HuH-7.5 (cell line): ENCODE results near the gene PTPRD.

Source experiments
- DNase-seq: peaks from one replicate; pipeline ENCODE4 v3.0.0; 2011; ENCODE audit warnings: low spot score

Gene PTPRD

DNA sequence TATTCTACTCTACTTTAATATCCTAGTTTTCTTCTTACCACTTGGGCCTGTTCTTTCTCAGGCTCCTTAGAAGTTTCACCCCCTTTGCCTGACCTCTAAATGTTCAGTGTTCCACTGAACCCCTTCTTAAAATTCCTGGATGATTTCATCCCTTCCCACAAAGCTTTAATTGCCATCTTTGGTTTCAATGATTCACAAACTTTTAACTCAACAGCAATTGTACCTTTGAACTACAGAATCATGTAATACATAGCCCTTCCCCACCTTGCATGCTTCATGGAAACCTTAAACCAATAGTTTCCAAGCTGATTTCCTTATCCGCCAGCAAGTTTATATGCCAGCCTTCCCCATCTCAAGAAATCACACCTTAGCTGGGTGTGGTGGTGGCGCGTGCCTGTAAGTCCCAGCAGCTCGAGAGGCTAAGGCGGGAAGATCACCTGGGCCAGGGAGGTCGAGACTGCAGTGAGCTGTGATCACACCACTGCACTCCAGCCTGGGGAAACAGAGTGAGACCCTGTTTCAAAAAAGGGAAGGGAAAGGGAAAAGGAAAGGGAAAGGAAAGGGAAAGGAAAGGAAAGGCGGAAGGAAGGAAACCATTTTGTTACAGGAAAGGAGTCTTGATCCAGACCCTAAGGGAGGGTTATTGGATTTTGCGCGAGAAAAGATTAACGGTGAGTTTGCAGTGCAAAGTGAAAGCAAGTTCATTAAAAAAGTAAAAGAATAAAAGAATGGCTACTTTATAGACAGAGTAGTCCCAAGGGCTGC lies 1789.5 kb downstream of the PTPRD start:
- DNase-seq = no peak

DNA sequence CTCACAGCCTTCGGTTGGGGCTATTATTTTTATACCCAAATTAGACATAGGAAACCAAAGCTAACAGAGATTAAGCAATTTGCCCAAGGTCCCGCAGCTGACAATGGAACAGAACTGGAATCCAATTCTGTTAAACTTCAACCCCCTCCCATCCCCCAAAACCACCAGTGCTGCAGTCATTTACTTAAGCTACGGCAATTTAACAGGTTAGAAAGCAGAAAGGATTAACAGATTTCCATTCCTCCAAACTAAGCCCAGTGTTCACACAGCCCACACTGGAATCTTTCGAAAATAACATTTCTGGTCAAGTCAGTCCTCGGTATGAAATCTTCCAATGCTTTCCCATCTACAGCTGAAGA lies 1790.2 kb downstream of the PTPRD start:
- DNase-seq = no peak

GRCh38 chr9:8821910-8822666 lies 1790.7 kb downstream of the PTPRD start:
- DNase-seq = no peak

DNA sequence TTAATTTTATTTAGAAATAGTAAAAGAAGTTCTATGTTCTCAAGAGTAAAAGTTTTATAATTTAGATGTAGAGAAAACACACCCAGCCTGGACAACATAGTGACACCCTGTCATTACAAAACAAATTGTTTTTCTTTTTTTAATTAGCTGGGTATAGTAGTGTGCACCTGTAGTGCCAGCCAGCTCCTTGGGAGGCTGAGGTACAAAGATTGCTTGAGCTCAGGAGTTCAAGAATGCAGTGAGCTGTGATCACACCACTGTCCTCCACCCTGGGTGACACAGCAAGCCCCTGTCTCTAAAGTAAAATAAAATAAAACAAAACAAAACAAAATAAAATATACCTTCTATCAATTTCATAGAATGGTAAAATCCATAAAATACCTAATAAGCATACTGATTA lies 1795.5 kb downstream of the PTPRD start:
- DNase-seq = no peak

DNA sequence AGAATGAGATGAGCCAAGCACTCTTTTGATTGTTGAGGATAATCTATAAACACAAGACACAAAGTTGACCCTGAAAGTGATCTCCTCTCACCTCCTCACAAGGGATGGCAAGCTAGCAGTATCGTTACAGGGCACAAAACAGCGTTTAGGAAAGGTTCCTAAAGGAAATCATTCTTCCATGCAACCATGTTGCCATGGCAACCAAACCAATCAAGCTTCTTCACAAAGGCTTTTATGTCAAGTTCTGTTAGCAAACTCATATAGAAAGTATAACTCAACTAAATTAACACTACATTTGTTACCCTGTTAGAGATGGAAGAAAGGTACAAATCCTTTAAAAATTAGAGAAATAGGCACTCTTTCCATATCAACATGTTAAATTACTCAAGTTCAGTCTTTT lies 1796.4 kb downstream of the PTPRD start:
- DNase-seq = no peak

GRCh38 chr9:8815931-8816330 lies 1796.9 kb downstream of the PTPRD start:
- DNase-seq = no peak

- DNase-seq = no peak
Measured at GRCh38 chr9:8815219-8815618, 1797.6 kb downstream of the PTPRD start.

DNA sequence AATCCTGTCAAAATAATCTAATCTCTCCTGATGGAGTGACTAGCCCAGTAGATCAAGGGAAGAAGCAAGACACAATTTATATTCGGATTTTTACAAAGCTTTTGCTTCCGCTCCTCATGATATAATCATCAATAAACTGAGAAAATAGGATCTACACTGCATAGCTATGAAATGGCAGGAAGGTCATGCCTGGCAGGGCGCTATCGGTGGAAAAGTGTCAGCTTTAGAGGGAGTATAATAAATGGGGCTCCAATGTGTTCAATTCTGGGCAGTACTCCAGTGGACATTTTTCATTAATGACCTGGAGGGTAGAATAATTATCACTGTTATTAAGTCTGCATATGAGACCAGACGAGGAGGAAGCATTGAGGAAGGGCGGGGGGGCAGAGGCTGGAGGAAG lies 1799.9 kb downstream of the PTPRD start:
- no peak for DNase-seq

DNA sequence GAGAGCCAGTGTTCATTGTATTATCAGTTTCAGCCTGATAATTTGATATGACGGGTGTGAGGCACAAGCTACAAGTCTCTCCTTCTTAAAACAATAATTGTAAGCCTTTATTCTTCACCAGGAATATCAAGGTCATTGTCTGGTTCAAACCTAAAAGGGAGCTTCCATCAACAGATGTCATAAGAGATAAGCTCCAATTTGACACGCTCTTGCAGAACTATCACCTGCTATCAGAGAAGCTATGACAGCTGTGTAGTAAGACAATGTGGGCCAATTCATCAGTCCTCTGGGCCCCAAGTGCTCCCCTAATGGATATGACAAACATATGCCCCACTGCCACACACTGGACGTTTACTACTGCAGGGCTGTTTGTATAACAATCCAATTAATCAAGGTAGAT lies 1803.1 kb downstream of the PTPRD start:
- DNase-seq = no peak

- DNase-seq = no peak
Measured at GRCh38 chr9:8806150-8806549, 1806.7 kb downstream of the PTPRD start.

GRCh38 chr9:8804613-8805012 lies 1808.2 kb downstream of the PTPRD start:
- no peak for DNase-seq

GRCh38 chr9:8802242-8802641 lies 1810.6 kb downstream of the PTPRD start:
- no peak for DNase-seq

DNA sequence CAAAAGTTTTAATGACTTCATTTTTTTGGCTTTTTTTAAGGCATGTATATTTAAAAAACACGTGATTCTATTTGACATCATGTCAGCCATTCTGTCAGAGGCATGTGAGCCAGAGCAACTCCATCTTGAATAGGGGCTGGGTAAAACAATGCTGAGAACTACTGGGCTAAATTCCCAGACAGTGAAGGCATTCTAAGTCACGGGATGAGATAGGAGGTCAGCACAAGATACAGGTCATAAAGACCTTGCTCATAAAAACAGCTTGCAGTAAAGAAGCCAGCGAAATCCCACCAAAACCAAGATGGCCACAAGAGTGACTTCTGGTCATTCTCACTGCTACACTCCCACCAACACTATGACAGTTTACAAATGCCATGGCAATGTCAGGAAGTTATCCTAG lies 1812.6 kb downstream of the PTPRD start:
- DNase-seq = no peak

DNA sequence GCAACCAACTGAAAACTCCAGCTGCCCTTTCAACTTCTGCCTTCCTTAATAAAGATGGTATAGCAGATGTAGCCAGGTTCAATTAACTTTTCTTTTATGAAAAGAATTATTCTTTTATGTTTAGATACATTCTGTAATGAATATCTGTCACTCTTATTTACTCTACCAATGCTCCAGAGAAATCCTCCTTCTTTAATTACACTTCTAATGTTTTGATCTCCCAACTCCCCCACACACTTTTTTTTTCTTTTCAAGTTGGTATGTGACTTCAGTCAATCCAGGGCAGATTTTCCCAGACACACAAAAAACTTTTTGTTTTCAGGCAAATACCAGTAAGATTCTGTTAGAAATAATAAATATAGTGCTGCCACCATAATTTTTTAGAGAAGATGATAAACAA lies 1813.2 kb downstream of the PTPRD start:
- no peak for DNase-seq

DNA sequence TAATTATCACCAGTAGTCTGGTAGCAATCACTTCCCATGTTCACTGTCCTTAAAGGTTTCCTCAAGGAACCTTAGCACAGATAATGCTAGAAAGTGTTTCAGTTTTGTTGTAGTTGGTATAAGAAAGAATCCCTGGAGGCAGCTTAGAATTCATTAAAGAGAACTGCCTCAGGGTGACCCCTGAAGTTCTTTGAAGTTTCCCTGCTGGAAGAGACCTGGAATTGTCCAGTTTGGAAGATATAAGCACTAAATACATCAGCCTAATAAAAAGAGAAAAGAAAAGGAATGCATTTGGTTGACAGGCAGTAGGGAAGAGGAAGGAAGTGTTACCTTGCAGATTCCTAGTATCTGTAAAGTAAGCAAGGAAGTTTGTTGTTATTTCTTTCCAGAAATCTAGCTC lies 1813.6 kb downstream of the PTPRD start:
- no peak for DNase-seq

DNA sequence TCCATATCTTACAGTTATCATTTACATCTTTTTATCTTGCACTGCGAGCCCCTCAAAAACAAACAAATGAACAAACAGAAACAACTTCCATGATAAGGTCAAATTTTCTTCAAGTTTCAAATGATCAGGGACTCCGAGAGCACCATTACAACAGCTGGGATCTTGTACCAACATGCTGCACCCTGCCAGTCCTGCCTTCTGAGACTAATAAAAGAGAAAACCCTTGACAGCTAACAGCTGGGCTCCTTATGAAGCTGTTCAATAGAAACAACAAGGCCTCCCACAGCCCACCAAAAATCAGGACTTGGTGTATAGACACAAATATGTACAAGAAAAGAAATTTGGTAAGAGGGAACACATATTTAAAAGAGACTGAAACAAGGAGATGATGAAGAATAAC lies 1828.0 kb downstream of the PTPRD start:
- DNase-seq = no peak

- DNase-seq = no peak
Measured at GRCh38 chr9:8783941-8784340, 1828.9 kb downstream of the PTPRD start.

DNA sequence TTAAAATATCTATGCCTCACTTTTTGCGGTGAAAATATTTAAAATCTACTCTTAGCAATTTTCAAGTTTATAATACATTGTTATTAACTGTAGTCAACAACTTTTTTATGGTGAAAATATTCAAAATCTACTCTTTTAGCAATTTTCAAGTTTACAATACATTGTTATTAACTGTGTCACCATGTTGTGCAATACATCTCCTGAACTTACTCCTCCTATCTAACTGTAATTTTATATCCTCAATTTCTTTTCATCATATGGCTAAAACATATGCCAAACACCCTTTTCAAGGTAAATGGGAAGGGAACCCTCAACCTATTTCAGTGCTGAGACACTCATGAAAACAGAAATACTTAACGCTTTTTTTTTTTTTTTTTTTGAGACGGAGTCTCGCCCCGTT lies 1830.6 kb downstream of the PTPRD start:
- DNase-seq = no peak

- no peak for DNase-seq
Measured at GRCh38 chr9:8781458-8781857, 1831.3 kb downstream of the PTPRD start.

DNA sequence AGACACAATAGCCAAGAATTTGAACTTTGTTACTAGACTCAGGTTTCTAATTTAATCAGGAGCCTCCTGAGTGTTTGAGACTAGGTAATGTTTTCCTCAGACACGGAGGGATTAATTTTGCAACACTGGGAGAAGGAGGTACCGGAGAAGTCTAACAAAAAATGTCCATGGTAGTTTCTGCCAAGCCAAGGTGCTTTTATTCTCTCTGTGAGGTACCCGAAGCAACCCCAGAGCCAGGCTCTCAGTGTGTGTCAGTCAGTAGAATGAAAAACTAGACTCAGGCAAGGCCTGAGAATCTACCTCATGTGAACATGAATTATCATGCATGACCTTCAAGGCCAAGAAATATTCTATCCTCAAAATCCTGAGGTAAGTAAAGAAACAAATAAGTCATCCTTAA lies 1832.4 kb downstream of the PTPRD start:
- DNase-seq = no peak

GRCh38 chr9:8779478-8779877 lies 1833.3 kb downstream of the PTPRD start:
- no peak for DNase-seq

DNA sequence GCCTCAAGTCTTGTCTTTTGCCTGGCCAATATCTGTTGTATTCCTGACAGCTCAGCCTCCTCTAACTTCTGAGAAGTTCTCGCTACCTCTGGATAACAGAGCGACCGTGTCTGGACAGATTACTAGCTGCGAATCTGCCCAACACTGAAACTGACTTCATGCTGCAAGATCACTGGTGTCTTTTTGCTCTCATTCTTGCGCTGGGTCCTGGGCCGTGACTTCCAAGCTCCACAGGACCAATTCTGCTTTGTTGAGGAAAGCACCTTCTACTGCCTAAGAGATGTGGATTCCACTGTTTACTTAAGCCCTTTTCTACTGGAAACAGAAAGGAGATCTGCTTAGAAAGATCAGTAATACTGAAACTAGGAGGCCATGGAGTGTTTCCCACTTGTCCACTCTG lies 1834.4 kb downstream of the PTPRD start:
- no peak for DNase-seq

DNA sequence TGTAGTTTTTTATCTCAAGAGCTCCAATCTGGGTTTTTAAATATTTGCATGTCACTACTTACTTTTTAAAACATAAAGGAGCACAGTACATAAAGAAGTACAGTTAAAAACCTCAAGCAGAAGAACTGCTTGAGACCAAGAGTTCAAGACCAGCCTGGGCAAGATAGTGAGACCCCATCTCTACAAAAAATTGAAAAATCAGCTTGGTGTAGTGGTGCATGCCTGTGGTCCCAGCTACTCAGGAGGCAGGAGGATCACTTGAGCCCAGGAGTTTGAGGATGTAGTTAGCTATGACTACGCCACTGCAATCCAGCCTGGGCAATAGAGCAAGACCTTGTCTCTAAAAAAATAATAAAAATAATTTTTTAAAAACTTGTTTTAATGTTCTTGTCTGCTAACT lies 1840.5 kb downstream of the PTPRD start:
- DNase-seq = no peak

DNA sequence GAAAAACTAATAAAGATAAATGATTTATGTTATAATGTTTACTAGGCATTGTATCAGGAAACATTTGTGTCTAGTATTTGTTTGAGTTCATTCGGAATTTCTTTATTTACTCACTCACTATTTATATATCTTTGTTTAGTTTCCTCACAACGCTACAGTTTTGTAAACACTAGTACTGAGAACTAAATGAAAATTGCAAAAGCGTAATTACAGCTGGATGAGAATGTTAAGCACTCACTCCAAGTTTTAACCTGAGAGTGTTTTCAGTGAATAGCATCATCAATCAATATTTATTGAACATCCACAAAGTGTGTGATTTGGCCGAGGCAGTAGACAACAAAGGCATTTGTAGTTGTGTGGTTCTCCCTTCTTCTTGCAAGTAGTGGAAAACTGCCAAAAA lies 1843.6 kb downstream of the PTPRD start:
- DNase-seq = no peak
